ENCODE data around the gene CTSE. TPM values are rescaled to one million over a fixed set of nuclear protein-coding genes. Genes with fewer than 3 reads are reported as not detected.
A peak's percentile ranks its signal among the peaks of the same experiment; 100 is the strongest.
"Not testable (repeated sequence)": the region's sequence is repeated elsewhere in the genome, so short reads cannot be mapped to it uniquely, and the experiment has no call there.

Gene CTSE
- total RNA-seq, 2 experiments from 2014 or later, result not detected

DNA sequence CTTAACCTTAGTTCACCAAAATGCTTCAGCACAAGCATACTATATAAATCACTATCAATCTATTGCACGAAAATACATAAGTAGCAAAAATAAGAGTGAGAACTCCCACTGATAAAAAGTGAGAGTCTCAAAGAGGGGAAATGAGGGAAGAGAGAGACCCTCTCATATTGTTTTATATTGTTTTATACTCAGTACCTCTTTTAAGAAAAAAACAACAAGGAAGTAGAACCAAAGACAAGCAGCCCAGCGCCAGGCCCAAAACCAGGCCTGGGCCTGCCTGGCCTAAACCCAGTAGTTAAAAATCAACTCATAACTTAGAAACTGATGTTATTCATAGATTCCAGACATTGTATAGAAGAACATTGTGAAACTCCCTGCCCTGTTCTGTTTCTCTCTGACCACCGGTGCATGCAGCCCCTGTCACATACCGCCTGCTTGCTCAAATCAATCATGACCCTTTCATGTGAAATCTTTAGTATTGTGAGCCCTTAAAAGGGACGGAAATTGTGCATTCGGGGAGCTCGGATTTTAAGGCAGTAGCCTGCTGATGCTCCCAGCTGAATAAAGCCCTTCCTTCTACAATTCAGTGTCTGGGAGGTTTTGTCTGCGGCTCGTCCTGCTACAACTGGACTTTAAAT, 34.7 kb upstream of the CTSE start:
- H3K27ac Mint-ChIP-seq; H3K36me3 Mint-ChIP-seq (ENCODE audit: low read depth); H3K4me1 Mint-ChIP-seq; H3K4me3 Mint-ChIP-seq; POLR2A ChIA-PET; DNase-seq; H3K9me3 Mint-ChIP-seq: not testable (repeated sequence)
- peaks cover 17% of the 10 kb centered on the region for H3K27me3 Mint-ChIP-seq
- CTCF ChIA-PET, result interaction anchor here (1.4 kb wide), 1 partner anchor 81 kb away, joined by 4 read pairs; no protein-coding TSS in a partner anchor

DNA sequence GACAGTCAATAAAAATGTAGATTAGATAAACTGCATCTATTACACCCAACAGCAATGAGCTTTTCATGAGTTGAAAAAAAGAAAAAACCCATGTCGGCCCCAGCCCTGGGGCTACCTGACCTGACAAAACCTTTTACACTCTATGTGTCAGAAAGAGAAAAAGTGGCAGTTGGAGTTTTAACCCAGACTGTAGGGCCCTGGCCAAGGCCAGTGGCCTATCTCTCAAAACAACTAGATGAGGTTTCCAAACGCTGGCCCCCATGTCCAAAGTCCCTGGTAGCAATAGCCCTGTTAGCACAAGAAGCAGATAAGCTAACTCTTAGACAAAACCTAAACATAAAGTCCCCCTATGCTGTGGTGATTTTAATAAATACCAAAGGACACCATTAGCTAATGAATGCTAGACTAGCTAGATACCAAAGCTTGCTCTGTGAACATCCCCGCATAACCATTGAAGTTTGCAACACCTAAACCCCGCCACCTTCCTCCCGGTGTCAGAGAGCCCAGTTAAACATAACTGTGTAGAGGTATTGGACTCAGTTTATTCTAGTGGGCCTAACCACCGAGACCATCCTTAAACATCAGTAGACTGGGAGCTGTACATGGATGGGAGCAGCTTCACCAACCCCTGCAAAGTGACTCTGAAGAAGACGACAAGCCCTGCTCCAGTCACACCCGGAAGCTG, 32.1 kb upstream of the CTSE start:
- CTCF ChIA-PET, result interaction anchor here (1.1 to 3.1 kb wide), 6 partner anchors 16 to 423 kb away, joined by 3 to 17 read pairs (median 4); no protein-coding TSS in a partner anchor
- H3K4me1 Mint-ChIP-seq, result peaks cover 27% of the 10 kb centered on the region
- H3K4me3 Mint-ChIP-seq; DNase-seq; H3K9me3 Mint-ChIP-seq; H3K36me3 Mint-ChIP-seq (ENCODE audit: low read depth); H3K27ac Mint-ChIP-seq: not testable (repeated sequence)
- peaks cover 13% of the 10 kb centered on the region for H3K27me3 Mint-ChIP-seq
- POLR2A ChIA-PET, result interaction anchor here (0.7 kb wide), 1 partner anchor 1523 kb away, joined by 4 read pairs; no protein-coding TSS in a partner anchor

DNA sequence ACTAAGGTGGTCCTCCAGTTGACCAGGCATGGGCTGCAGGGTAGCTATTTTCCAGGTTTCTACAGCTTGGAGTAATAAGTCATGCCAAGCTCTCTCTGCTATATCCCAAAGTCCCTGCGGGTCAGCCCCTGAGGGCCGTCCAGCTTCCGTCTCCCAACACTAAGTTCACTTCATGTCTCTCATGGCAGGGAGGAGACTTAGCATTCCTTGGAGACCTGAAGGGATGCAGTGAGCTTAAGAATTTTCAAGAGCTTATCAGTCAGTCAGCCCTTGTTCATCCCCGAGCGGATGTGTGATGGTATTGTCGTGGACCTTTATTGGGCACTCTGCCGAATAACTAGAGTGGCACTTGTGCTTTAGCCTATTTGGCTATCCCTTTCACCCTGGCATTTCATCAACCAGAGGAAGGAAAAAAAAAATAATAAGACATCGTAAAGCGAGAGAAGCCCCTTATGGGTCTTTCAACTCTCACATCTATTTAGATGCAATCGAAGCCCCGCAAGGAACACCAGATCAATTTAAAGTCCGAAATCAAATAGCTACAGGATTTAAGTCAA, 31.5 kb upstream of the CTSE start:
- not testable (repeated sequence) for H3K36me3 Mint-ChIP-seq (ENCODE audit: low read depth); H3K9me3 Mint-ChIP-seq; DNase-seq; H3K27ac Mint-ChIP-seq; H3K4me3 Mint-ChIP-seq
- POLR2A ChIA-PET, result interaction anchor here (0.7 kb wide), 1 partner anchor 1522 kb away, joined by 4 read pairs; no protein-coding TSS in a partner anchor
- Mint-ChIP-seq H3K27me3 (peaks cover 10% of the 10 kb centered on the region), H3K4me1 (peaks cover 33% of the 10 kb centered on the region)
- CTCF ChIA-PET, result interaction anchor here (1.1 to 3.1 kb wide), 6 partner anchors 15 to 424 kb away, joined by 3 to 17 read pairs (median 4); no protein-coding TSS in a partner anchor

DNA sequence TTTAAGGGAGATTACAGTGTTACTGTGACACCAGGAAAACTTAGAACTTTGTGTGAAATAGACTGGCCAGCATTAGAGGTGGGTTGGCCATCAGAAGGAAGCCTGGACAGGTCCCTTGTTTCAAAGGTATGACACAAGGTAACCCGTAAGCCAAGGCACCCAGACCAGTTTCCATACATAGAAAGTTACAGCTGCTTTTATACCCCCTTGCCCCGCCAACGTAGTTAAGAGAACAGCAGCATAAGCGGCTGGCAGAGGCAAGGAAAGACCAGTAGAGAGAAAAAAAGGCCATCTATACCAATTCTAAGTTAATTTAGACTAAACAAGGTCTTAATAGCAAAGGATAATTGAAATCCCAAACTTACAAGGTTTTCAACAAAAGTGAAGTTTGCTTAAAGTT, 29.9 kb upstream of the CTSE start:
- CTCF ChIA-PET, result interaction anchor here (3.1 kb wide), 1 partner anchor 23 kb away, joined by 17 read pairs; no protein-coding TSS in a partner anchor
- H3K27ac Mint-ChIP-seq; POLR2A ChIA-PET; H3K9me3 Mint-ChIP-seq; H3K36me3 Mint-ChIP-seq (ENCODE audit: low read depth); H3K4me3 Mint-ChIP-seq; H3K27me3 Mint-ChIP-seq; DNase-seq: not testable (repeated sequence)
- peaks cover 38% of the 10 kb centered on the region for H3K4me1 Mint-ChIP-seq

DNA sequence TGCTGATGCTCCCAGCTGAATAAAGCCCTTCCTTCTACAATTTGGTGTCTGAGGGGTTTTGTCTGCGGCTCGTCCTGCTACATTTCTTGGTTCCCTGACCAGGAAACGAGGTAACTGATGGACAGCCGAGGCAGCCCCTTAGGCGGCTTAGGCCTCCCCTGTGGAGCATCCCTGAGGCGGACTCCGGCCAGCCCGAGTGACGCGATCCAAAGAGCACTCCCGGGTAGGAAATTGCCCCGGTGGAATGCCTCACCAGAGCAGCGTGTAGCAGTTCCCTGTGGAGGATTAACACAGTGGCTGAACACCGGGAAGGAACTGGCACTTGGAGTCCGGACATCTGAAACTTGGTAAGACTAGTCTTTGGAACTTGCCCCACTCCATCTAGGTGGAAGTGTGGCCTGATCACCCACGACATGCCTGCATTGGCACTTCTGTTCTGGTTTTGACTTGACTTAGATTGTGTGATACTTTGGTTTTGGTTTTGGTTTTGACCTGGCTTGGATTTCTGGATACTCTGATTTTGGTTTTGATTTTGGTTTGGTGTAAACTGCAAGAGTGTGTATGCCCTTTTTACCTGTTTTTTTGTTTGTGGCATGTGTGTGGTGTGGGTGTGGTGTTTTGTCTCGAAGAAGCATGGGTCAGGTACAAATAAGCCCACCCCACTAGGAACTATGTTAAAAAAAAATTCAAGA, 29.4 kb upstream of the CTSE start, which contains the start of gene RHEX:
Gene RHEX (plus strand): TSS at position 255 of the 692 bp plus-strand sequence. CDS start 44,656 bp downstream, outside the sequence.
- CTCF ChIA-PET, result not testable (repeated sequence)

DNA sequence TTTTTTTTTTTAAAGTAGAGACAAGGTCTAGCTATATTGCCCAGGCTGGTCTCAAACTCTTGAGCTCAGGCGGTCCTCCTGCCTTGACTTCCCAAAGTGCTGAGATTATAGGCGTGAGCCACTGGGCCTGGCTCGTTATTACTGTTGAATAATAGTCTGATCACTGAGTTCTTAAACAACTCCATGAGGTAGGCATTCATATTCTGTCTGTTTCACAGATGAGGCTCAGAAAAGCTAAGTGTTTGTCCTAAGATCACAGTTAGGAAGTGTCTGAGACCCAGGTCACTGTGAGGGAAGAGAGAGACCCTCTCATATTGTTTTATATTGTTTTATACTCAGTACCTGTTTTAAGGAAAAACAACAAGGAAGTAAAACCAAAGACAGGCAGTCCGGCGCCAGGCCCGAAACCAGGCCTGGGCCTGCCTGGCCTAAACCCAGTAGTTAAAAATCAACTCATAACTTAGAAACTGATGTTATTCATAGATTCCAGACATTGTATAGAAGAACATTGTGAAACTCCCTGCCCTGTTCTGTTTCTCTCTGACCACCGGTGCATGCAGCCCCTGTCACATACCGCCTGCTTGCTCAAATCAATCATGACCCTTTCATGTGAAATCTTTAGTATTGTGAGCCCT, 28.7 kb upstream of the CTSE start:
- H3K9me3 Mint-ChIP-seq; DNase-seq; H3K4me3 Mint-ChIP-seq; H3K36me3 Mint-ChIP-seq (ENCODE audit: low read depth); POLR2A ChIA-PET; CTCF ChIA-PET; H3K27ac Mint-ChIP-seq: not testable (repeated sequence)
- Mint-ChIP-seq H3K27me3 (peaks cover 10% of the 10 kb centered on the region), H3K4me1 (peaks cover 38% of the 10 kb centered on the region)

More for the DNA sequence above, 29.4 kb upstream of the CTSE start, which contains the start of gene RHEX:
- DNase-seq, result peak; percentile 46
- H3K36me3 Mint-ChIP-seq (ENCODE audit: low read depth); POLR2A ChIA-PET; H3K9me3 Mint-ChIP-seq; H3K27me3 Mint-ChIP-seq: not testable (repeated sequence)
- H3K4me3 Mint-ChIP-seq, result peak within 1 kb of the TSS; percentile 2
- H3K4me1 Mint-ChIP-seq, result peaks cover 38% of the 10 kb centered on the region
- peak within 1 kb of the TSS; percentile 1 for H3K27ac Mint-ChIP-seq

DNA sequence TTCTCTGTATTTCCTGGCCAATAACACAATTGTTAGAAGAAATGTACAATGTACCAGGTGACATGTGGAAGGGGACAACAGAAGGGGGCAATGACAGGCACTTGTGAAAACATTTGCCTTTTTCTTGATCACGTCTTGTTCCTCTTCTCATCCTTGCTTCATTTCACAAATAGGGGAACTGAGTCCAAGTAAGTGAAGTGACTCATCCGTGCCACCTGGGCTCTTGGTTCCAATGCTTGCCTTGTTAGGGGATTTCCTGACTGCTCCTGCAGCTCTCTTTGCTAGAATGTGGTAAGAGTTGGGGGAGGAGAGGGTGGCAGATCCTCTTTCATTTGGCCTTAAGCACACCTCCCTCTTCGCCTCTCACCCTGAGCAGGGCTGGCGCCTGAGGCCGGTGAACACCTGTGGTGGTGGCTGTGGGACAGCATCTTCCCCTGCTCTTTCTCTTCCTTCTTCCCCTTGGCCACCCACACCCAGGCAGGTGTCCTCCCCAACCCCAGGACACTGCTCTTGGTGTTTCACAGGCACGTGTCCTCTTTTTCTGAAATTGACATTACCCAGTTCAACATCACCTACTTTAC, 27.1 kb upstream of the CTSE start:
- CTCF ChIA-PET, result interaction anchor here (0.7 kb wide), 1 partner anchor 12 kb away, joined by 3 read pairs; no protein-coding TSS in a partner anchor
- Mint-ChIP-seq H3K27me3 (peaks cover 9% of the 10 kb centered on the region), H3K4me1 (peaks cover 38% of the 10 kb centered on the region), H3K36me3 (ENCODE audit: low read depth) (no peaks in the 10 kb centered on the region), H3K27ac (peak overlapping the region; percentile 68), H3K4me3 (peak overlapping the region; percentile 4), H3K9me3 (no peaks in the 10 kb centered on the region)
- POLR2A ChIA-PET, result interaction anchor here (1.0 kb wide), 1 partner anchor 9 kb away, joined by 5 read pairs; no protein-coding TSS in a partner anchor
- peak; percentile 46 for DNase-seq

DNA sequence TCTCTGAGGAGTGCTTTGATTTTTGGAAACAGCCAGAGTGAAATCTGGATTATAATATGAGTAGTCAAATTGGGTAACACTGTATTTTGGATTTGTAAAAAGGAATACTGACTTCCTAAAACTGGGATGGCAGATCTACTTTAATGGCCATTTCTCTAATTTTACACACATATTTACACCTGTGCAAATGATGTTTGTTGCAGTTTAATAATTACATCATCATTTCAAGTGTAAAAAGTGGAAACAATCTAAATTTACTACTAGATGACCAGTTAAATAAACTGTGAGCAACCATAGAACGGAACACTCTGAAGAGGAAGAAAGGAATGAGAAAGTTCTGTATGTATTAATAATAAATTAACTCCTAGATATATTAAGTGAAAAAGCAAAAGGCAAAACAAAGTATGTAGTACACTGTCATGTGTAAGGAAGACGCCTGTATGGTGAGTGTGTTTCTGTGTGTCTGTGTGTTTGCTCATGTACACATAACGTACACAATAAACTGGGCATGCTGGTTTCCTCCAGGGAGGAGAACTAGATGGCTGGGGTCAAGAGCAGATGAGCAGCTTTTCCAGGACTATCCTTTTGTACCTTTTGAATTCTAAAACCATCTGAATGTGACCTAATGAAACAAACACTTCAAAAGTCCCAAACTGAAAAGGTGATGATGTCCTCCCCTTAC, 26.4 kb upstream of the CTSE start:
- H3K27me3 Mint-ChIP-seq, result peaks cover 6% of the 10 kb centered on the region
- ChIA-PET POLR2A (interaction anchor here (1.0 kb wide), 1 partner anchor 10 kb away, joined by 5 read pairs; no protein-coding TSS in a partner anchor), CTCF (interaction anchor here (0.7 kb wide), 1 partner anchor 11 kb away, joined by 3 read pairs; no protein-coding TSS in a partner anchor)
- peaks cover 38% of the 10 kb centered on the region for H3K4me1 Mint-ChIP-seq
- DNase-seq, result no peak
- no peak overlapping the region for H3K27ac Mint-ChIP-seq
- no peak overlapping the region for H3K4me3 Mint-ChIP-seq
- no peaks in the 10 kb centered on the region for H3K36me3 Mint-ChIP-seq (ENCODE audit: low read depth)
- no peaks in the 10 kb centered on the region for H3K9me3 Mint-ChIP-seq

DNA sequence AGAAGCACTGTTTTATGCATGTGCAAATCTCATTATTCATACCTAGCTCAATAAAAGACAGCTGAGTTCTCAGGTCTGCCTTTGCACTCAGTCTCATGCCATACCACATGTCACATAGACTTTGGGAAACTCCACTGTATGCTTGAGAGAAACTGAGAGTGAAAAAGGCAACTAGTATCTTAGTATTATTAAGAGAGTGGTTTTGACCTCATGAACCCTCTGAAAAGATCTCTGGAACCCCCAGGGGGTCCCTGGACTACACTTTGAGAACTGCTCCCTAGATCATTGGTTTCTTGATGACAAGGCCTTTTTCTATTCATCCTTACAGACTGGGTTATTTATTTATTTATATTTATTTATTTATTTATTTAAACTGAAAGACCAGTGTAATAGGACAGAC, 25.6 kb upstream of the CTSE start:
- ChIA-PET POLR2A (no interaction called here), CTCF (no interaction called here)
- no peak overlapping the region for H3K27ac Mint-ChIP-seq

DNA sequence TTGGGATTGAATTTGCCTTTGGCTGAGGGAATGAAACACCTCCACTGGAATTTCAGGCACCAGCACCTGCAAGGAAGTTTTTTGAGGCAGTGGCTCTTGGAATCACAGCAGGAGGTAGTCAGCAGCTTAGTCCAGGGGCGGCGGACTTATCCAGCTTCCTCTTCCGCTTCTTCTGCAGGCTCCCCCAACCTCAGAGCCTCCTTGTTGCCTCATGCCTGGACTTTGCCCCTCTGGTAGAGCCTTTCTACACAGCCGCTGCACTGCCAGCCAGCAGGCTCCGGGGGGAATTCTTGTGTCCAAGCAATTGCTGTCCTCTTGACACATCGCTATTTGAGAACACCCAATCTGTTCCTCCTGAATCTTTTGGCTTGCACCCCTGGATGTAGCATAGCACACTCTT, 24.9 kb upstream of the CTSE start:
- no peak overlapping the region for H3K27ac Mint-ChIP-seq
- H3K36me3 Mint-ChIP-seq (ENCODE audit: low read depth), result no peaks in the 10 kb centered on the region
- H3K27me3 Mint-ChIP-seq, result peaks cover 6% of the 10 kb centered on the region
- no peak for DNase-seq
- no peaks in the 10 kb centered on the region for H3K9me3 Mint-ChIP-seq
- ChIA-PET POLR2A (interaction anchor here (1.0 kb wide), 1 partner anchor 11 kb away, joined by 3 read pairs; no protein-coding TSS in a partner anchor), CTCF (no interaction called here)
- peaks cover 37% of the 10 kb centered on the region for H3K4me1 Mint-ChIP-seq
- H3K4me3 Mint-ChIP-seq, result no peak overlapping the region

More for the DNA sequence above, 25.6 kb upstream of the CTSE start:
- Mint-ChIP-seq H3K36me3 (ENCODE audit: low read depth) (no peaks in the 10 kb centered on the region), H3K9me3 (no peaks in the 10 kb centered on the region), H3K4me3 (no peak overlapping the region), H3K27me3 (peaks cover 6% of the 10 kb centered on the region), H3K4me1 (peaks cover 38% of the 10 kb centered on the region)
- no peak for DNase-seq

DNA sequence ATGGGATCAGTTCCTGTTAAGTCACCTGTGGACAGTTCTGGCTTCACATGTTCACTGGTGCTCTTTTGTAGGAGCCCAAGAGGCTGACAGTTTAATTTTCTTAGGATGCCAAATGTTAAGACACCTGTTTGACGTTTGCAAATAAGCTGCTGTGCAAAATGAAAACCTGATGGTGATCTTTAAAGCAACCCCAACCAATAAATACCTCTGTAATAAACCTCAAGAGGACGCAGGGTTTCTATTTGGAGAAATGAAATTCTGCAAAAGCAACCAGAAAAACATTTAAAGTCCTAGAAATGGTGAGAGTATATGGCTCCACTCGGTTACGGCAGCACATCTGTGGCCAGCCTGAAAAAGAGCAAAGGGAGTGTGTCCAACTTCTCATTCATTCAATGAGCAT, 23.6 kb upstream of the CTSE start:
- Mint-ChIP-seq H3K4me3 (no peak overlapping the region), H3K27me3 (peaks cover 6% of the 10 kb centered on the region), H3K9me3 (no peaks in the 10 kb centered on the region), H3K36me3 (ENCODE audit: low read depth) (no peaks in the 10 kb centered on the region), H3K27ac (no peak overlapping the region), H3K4me1 (peaks cover 25% of the 10 kb centered on the region)
- CTCF ChIA-PET, result no interaction called here
- DNase-seq, result no peak
- POLR2A ChIA-PET, result no interaction called here

DNA sequence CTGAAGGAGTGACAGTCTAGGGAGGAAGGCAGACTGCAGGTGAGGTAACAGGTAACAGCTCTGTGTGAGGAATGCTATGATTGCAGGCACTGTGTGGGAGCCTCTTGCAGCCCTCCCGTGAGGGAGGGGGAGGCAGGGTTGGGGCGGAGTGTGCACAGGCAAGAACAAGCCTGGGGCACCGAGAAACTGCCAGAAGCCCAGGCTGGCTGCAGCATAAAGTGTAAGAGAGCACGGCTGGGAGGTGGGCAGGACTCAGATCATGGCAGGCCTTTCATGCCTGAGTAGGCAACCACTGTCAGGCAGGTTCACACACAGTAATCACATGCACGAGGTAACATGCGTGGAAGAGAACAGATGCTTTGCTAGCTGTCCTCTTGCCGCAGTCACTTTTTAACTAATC, 17.9 kb upstream of the CTSE start:
- H3K27ac Mint-ChIP-seq, result no peak overlapping the region
- H3K9me3 Mint-ChIP-seq, result no peaks in the 10 kb centered on the region
- no peak for DNase-seq
- POLR2A ChIA-PET, result no interaction called here
- CTCF ChIA-PET, result no interaction called here
- no peaks in the 10 kb centered on the region for H3K36me3 Mint-ChIP-seq (ENCODE audit: low read depth)
- H3K4me1 Mint-ChIP-seq, result peaks cover 18% of the 10 kb centered on the region
- peaks cover 28% of the 10 kb centered on the region for H3K27me3 Mint-ChIP-seq
- H3K4me3 Mint-ChIP-seq, result no peak overlapping the region

Data from activated CD4-positive, alpha-beta memory T cell treated with anti-CD3 and anti-CD28 coated beads, Interleukin-2, amount 10 ng/mL, durations not matched to agents 7 days and 5 days (primary cell).